HG03196 (cell line): ENCODE results near the gene SOX5.

ENCODE experiments used
- ATAC-seq: cut with Tn5 transposase; IDR thresholded peaks from one replicate; pipeline ENCODE4 v1.9.1; 2021; ENCODE audit not compliant: unreplicated experiment

The SOX5 gene

DNA sequence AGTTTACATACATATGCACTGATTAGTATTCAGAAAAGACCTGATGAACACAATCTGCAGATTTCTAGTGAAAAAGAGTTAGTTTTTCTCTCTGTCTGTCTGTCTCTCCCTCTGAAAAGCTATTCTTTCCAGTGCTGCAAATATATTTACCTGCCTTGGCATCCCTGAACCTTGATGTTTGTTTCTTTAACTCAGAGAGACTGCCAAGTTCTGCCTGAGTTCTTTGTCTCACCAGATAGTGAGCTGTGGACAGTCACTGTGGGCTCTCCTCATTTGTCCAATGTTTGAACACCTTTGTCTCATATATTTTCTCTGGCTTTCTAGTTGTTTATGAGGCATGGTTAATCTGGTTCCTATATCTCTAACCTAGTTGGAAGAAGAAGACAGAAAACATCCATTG is 250.4 kb downstream of the SOX5 start:
- no peak for ATAC-seq

GRCh38 chr12:23694920-23695319 is 254.6 kb downstream of the SOX5 start:
- no peak for ATAC-seq

- no peak for ATAC-seq
Observed at GRCh38 chr12:23694307-23694706, 255.2 kb downstream of the SOX5 start.

GRCh38 chr12:23687947-23688346 is 261.5 kb downstream of the SOX5 start:
- no peak for ATAC-seq

GRCh38 chr12:23686095-23686494 is 263.4 kb downstream of the SOX5 start:
- no peak for ATAC-seq

DNA sequence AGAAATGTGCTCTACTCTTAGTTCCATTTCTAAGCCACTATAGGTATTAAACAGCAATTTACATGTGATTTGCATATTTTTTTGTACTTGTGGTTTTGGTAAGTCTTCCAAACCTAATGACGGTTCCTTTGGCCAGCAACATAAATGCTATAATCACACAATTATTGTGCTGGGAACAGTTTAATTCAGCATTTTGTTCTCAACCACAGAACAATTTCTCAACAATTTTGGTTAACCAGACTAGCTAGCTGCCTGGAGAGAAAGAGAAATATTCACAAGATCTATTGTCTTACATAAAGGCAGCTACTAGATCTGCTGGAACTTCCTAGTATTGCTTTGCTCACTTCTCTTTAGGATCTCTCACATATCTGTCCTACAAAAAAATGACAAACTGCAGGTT is 265.3 kb downstream of the SOX5 start:
- no peak for ATAC-seq

DNA sequence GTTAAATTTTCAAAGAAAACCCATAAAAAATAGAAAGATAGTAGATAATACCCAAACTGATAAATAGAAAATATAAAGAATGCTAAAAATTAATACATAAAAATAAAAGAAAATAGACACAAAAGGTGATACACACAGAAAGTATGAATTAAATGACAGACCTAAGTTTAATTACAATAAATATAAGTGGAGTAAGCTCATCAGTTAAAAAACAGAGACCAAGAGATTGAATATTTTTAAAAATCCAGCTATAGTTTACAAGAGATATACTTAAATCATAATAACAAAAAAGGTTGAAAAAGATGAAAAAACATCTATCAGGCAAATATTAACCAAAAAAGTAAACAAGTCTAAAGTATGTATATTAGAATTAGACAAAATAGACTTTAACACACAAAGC is 268.2 kb downstream of the SOX5 start:
- ATAC-seq, result no peak

DNA sequence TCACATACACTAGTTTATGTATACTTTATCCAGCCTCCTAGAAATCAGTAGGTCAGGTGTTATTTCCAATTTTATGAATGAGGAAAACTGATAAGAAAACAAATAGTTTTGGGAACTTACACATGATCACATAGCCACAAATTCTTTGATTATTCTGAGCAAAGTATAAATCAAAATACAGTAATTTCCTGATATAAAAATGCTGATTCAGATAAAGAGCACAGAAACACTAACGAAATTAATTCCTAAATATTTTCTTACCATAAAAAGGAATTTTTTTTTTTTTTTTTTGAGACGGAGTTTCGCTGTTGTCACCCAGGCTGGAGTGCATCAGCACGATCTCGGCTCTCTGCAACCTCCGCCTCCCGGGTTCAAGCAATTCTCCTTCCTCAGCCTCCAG is 275.4 kb downstream of the SOX5 start:
- ATAC-seq, result no peak

DNA sequence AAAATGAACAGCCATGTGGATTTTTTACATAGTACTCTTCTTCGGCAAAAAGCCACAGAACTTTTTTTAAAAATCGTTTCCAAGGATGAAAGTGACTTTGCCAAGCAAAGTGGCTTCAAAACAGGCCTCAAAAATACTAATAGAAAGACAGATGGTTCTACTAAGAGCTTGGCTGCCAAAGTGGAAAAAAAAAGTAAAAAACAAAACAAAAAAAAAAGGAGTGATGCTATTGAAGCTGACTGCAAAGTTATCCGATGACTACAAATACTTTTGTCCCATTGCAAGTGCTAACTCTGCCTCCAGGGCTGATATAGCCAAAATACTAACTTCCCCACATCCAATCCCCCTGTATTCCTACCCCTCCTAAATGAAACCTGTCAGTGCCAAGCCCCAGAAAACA is 277.6 kb downstream of the SOX5 start:
- ATAC-seq, result no peak

DNA sequence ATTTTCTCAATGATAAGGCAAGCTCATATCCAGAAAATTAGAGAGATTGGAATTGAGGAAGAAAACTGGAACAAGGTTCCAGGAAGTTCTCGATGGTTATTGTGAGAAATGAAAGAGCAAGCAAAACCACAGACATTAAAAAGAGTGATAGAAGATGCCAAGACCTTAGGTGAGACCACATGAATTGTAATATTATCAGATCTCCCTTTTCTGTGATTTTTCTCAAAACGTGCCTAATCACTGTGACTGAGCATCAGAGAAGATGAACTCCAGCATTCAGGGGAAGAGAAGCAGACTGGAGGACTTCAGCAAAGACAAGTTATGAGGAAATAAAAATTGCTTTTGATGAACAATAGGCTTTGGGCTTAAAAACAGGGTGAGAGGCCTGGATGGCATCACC is 278.8 kb downstream of the SOX5 start:
- ATAC-seq, result no peak

GRCh38 chr12:23669691-23670090 is 279.8 kb downstream of the SOX5 start:
- ATAC-seq, result no peak

DNA sequence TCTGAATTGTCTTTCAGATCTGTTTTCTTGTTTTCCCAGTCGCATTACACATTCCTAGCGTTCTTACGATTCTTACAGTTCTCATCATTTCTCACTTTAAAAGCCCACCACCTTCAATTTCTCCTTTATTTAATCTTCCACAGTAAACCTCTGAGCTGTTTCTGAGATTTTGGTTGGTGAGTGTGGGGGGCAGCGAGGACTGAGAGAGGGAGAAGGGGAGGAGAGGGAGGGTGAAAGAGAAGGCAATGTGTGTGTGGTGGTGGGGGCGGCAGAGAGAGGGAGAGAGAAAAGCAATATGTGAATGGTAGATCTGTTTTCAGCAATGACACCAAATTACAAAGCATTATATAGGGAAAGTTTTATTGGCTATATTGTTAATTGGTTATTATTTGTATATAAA is 282.6 kb downstream of the SOX5 start:
- ATAC-seq, result no peak

GRCh38 chr12:23662966-23663365 is 286.5 kb downstream of the SOX5 start:
- no peak for ATAC-seq

- ATAC-seq, result no peak
Observed at GRCh38 chr12:23659131-23659530, 290.3 kb downstream of the SOX5 start.

- ATAC-seq, result no peak
Observed at GRCh38 chr12:23657598-23657997, 291.9 kb downstream of the SOX5 start.

GRCh38 chr12:23655884-23656283 is 293.6 kb downstream of the SOX5 start:
- ATAC-seq, result no peak

DNA sequence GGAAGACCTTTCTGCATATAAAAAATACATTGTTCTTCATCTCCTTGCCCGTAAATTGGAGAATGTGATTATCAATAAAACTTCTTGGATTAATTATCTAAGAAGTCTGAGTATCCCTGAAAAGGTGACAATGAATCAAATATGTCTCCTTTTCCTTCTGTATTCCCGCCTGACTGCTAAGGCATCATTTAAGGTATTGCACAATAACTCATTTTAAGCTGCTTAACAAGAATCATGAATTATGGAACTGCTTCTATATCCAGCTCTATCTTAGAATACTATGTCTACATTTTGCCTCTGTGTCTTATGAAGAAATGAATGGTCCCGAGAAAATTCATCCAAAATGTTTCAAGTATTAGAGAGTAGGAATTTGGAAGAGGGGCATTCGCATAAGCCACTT is 294.4 kb downstream of the SOX5 start:
- ATAC-seq, result no peak

DNA sequence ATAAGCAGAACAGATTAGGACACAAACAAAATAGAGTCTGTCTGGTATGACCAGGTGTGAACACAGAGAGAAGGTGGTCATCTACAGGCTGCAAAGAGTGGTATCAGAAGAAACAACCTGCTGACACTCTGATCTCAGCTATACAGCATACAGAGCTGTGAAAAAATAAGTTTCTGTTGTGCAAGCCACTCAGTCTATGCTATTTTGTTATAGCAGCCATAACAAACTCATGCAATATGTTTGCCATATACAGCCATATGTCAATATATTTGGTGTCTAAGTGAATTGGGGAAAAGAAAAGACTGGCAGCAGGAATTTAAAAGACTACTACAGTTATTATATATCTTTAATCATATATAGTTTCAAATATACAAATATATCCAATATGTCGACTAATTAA is 300.9 kb downstream of the SOX5 start:
- no peak for ATAC-seq

DNA sequence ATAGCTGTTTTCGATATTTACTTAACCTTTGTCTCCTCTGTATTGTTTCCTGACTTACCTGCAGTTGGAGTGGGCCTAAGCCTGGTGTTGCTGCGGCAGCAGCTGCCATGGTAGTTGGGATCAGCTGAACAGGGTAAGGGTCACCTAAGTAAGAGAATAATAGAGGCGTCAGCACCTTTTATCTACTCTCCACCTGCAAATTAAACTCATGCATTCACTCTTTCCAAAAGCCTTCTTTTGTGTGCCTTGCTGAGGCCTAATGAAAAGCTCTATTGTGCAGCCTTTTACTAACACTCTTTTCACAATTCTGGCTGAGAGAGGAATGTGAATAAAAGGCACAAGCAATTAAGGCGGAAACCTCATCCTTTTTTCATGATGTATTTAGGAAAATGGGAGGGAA is 308.7 kb downstream of the SOX5 start:
- no peak for ATAC-seq

- no peak for ATAC-seq
Observed at GRCh38 chr12:23634344-23634743, 315.1 kb downstream of the SOX5 start.

- no peak for ATAC-seq
Observed at GRCh38 chr12:23631786-23632377, 317.6 kb downstream of the SOX5 start.

DNA sequence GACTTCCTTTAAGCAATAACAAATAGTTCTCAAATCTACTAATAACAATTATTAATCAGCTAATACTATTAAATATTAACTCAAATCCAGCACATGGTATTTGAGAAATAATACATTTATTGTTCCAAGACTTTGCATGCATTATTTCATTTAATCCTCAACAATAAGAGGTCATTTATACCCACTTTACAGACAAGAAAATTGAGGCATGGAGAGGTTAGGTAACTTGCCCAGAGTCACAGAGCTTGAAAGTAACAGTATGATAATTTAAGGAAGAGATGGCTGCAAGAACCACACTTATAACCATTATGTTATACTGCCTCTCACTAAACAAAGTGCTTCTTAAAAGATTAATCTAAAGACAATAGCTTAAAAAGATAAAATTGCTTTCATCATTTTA is 318.9 kb downstream of the SOX5 start:
- no peak for ATAC-seq

- ATAC-seq, result no peak
Observed at GRCh38 chr12:23628806-23629205, 320.7 kb downstream of the SOX5 start.

GRCh38 chr12:23626791-23627190 is 322.7 kb downstream of the SOX5 start:
- no peak for ATAC-seq
